Small intestine (tissue), 7 donors: ENCODE data around the gene ABCF1. TPM values are rescaled to one million over a fixed set of nuclear protein-coding genes. Genes with fewer than 3 reads are reported as not detected.
A peak's percentile ranks its signal among the peaks of the same experiment; 100 is the strongest.

Experiments used
- DNase-seq, 2 donors: peaks; one replicate each; pipeline versions ENCODE4 v3.0.0 to v3.0.0-alpha.2; 2013
- FAIRE-seq: peaks from 2 replicates; lab custom pipeline; 2012; peaks lifted over from hg19 to GRCh38; lab: Jason Lieb, UNC
- H3K27ac ChIP-seq, 3 donors: one replicate each; pipeline ENCODE4 v1.5.1; 2013; ENCODE audit warnings: low read length in 2 of 3, mild to moderate bottlenecking in 2 of 3, control low read depth in 1 of 3, inconsistent platforms in 1 of 3, low read depth in 1 of 3, moderate library complexity in 1 of 3
- H3K27me3 ChIP-seq, 3 donors: one replicate each; pipeline ENCODE4 v1.6.1; 2013; ENCODE audit warnings: low read length in 3 of 3, inconsistent platforms in 1 of 3; ENCODE audit not compliant: control insufficient read depth in 3 of 3, insufficient read depth in 3 of 3
- H3K36me3 ChIP-seq, 3 donors: one replicate each; pipeline ENCODE4 v1.6.1; 2013; ENCODE audit warnings: low read length in 3 of 3, inconsistent platforms in 1 of 3, low read depth in 1 of 3, mild to moderate bottlenecking in 1 of 3, moderate library complexity in 1 of 3; ENCODE audit not compliant: control insufficient read depth in 3 of 3, insufficient read depth in 2 of 3
- H3K4me1 ChIP-seq, 3 donors: one replicate each; pipeline ENCODE4 v1.6.1; 2013; ENCODE audit warnings: low read length in 2 of 3, inconsistent platforms in 1 of 3, low read depth in 1 of 3, mild to moderate bottlenecking in 1 of 3, moderate library complexity in 1 of 3; ENCODE audit not compliant: control insufficient read depth in 3 of 3, insufficient read depth in 2 of 3
- H3K4me3 ChIP-seq, 3 donors: one replicate each; pipeline ENCODE4 v1.5.1; 2013; ENCODE audit warnings: low read length in 3 of 3, control low read depth in 1 of 3, inconsistent platforms in 1 of 3, low read depth in 1 of 3, mild to moderate bottlenecking in 1 of 3, moderate library complexity in 1 of 3
- H3K9me3 ChIP-seq, 2 donors: one replicate each; pipeline ENCODE4 v1.6.1; 2013; ENCODE audit warnings: low read depth in 1 of 2, low read length in 1 of 2; ENCODE audit not compliant: control insufficient read depth in 2 of 2, insufficient read depth in 1 of 2
- WGBS, 3 donors: extraction: QIAGEN DNeasy Blood & Tissue Kit; methylation state at CpG; one replicate each; pipeline ENCODE4 v1.1.7; 2013; 5-methylcytosine and 5-hydroxymethylcytosine counted together
- polyA plus RNA-seq, 4 donors: library from polyadenylated mRNA; stranded (reverse) in 3 of 4; unstranded in 1 of 4; fragments of 200-250 nt in 3 of 4; fragments of 120-200 nt in 1 of 4; gene quantifications; one replicate each; pipeline versions ENCODE4 v1.2.1 to v1.2.3, GENCODE V29; 2013
- donor health status: healthy with polysubstance abuse.
- donor health status: control.
- donor health status: control.
- donor health status: Bipolar disorder and iron deficiency.
- donor health status: healthy.

The ABCF1 gene
- polyA plus RNA-seq, 4 donors, result 30.0 to 76.5 (median 38.8) TPM

- H3K27ac ChIP-seq, result peak overlapping the region in 2 of 3 donors; percentile 12 to 40
- peak; percentile 85 to 94 for DNase-seq
- H3K27me3 ChIP-seq, result peaks cover 0 to 2% (median 0%) of the 10 kb centered on the region in 3 donors
- FAIRE-seq, result no peak
- 11 to 12% (median 11%) methylated on average over 23 of the region's 23 CpGs for WGBS, 3 donors
- peaks cover 0 to 12% (median 4%) of the 10 kb centered on the region in 3 donors for H3K36me3 ChIP-seq
- peaks cover 0 to 2% (median 0%) of the 10 kb centered on the region in 3 donors for H3K4me1 ChIP-seq
- H3K9me3 ChIP-seq, result no peaks in the 10 kb centered on the region
- peak overlapping the region in 2 of 3 donors; percentile 37 to 42 for H3K4me3 ChIP-seq
Observed at GRCh38 chr6:30541515-30542403, 29.5 kb upstream of the ABCF1 start.

GRCh38 chr6:30542404-30542725, 28.9 kb upstream of the ABCF1 start:
- Histone ChIP-seq H3K27me3 (peaks cover 0 to 2% (median 0%) of the 10 kb centered on the region in 3 donors), H3K27ac (no peak overlapping the region), H3K36me3 (peaks cover 0 to 18% (median 9%) of the 10 kb centered on the region in 3 donors), H3K9me3 (no peaks in the 10 kb centered on the region), H3K4me1 (peaks cover 0 to 2% (median 0%) of the 10 kb centered on the region in 3 donors), H3K4me3 (no peak overlapping the region)
- FAIRE-seq, result no peak
- no peak for DNase-seq
- WGBS, 3 donors, result 13 to 29% (median 21%) methylated on average over 4 of the region's 4 CpGs

GRCh38 chr6:30542915-30543314, 28.3 kb upstream of the ABCF1 start:
- H3K36me3 ChIP-seq, result peaks cover 0 to 23% (median 9%) of the 10 kb centered on the region in 3 donors
- FAIRE-seq (no peak), DNase-seq (no peak)
- no peak overlapping the region for H3K4me3 ChIP-seq
- peaks cover 0 to 2% (median 0%) of the 10 kb centered on the region in 3 donors for H3K4me1 ChIP-seq
- H3K27ac ChIP-seq, result peak overlapping the region in 1 of 3 donors; percentile 9
- 54 to 73% (median 67%) methylated on average over 1 of the region's 1 CpG for WGBS, 3 donors
- peaks cover 0 to 2% (median 0%) of the 10 kb centered on the region in 3 donors for H3K27me3 ChIP-seq
- no peaks in the 10 kb centered on the region for H3K9me3 ChIP-seq

GRCh38 chr6:30543821-30544220, 27.4 kb upstream of the ABCF1 start:
- Histone ChIP-seq H3K27ac (no peak overlapping the region), H3K4me1 (peaks cover 0 to 2% (median 0%) of the 10 kb centered on the region in 3 donors), H3K4me3 (no peak overlapping the region), H3K9me3 (no peaks in the 10 kb centered on the region), H3K27me3 (peaks cover 0 to 2% (median 0%) of the 10 kb centered on the region in 3 donors), H3K36me3 (peaks cover 0 to 29% (median 9%) of the 10 kb centered on the region in 3 donors)
- no peak for FAIRE-seq
- DNase-seq, result no peak
- 80 to 92% (median 85%) methylated on average over 3 of the region's 3 CpGs for WGBS, 3 donors

DNA sequence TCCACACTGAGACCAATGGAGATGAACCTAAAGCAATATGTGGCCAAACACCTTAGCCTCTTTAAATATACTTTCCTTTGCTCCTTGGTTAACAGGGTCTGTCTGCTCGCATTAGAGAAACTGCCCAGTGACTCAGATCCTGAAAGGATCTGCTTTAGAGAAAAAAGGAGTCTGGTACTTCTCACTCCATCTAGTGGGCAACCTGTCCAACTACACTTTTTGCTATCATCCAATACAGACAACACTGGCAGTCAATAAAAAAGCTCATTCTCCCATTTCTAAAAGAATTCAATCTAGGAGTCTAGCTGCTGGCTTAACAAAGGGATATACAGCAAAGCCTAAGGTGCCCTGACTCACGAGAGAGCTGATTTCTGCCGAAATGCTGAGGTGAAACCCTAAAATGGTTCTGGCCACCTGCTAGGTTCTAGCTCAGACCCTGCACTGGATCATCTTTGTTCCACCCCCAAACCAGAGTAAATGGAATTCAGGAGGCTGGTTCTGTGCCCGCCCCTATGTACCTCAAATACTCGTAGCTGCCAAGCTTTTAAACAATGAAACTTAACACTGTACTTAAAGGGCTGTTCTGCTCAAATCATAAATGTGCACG, 26.5 kb upstream of the ABCF1 start:
- H3K4me1 ChIP-seq, result peaks cover 0 to 2% (median 0%) of the 10 kb centered on the region in 3 donors
- no peak overlapping the region for H3K4me3 ChIP-seq
- WGBS, 3 donors, result 36 to 38% (median 36%) methylated on average over 6 of the region's 6 CpGs
- peaks cover 0 to 2% (median 0%) of the 10 kb centered on the region in 3 donors for H3K27me3 ChIP-seq
- H3K27ac ChIP-seq, result no peak overlapping the region
- H3K36me3 ChIP-seq, result peaks cover 0 to 36% (median 9%) of the 10 kb centered on the region in 3 donors
- H3K9me3 ChIP-seq, result no peaks in the 10 kb centered on the region
- DNase-seq, result peak; percentile 51 to 58
- FAIRE-seq, result no peak

- WGBS, 3 donors, result 94 to 95% (median 95%) methylated on average over 6 of the region's 6 CpGs
- no peak for FAIRE-seq
- Histone ChIP-seq H3K9me3 (no peaks in the 10 kb centered on the region), H3K36me3 (peaks cover 0 to 53% (median 11%) of the 10 kb centered on the region in 3 donors), H3K4me1 (no peaks in the 10 kb centered on the region), H3K27ac (no peak overlapping the region), H3K4me3 (no peak overlapping the region), H3K27me3 (peaks cover 0 to under 1% (median 0%) of the 10 kb centered on the region in 3 donors)
- DNase-seq, result no peak
Observed at GRCh38 chr6:30547454-30547853, 23.8 kb upstream of the ABCF1 start.

GRCh38 chr6:30548375-30548774, 22.9 kb upstream of the ABCF1 start:
- Histone ChIP-seq H3K36me3 (peaks cover 0 to 62% (median 11%) of the 10 kb centered on the region in 3 donors), H3K4me1 (no peaks in the 10 kb centered on the region), H3K9me3 (no peaks in the 10 kb centered on the region), H3K27ac (no peak overlapping the region), H3K4me3 (no peak overlapping the region), H3K27me3 (no peaks in the 10 kb centered on the region)
- FAIRE-seq, result no peak
- no peak for DNase-seq
- 69 to 72% (median 69%) methylated on average over 2 of the region's 2 CpGs for WGBS, 3 donors

DNA sequence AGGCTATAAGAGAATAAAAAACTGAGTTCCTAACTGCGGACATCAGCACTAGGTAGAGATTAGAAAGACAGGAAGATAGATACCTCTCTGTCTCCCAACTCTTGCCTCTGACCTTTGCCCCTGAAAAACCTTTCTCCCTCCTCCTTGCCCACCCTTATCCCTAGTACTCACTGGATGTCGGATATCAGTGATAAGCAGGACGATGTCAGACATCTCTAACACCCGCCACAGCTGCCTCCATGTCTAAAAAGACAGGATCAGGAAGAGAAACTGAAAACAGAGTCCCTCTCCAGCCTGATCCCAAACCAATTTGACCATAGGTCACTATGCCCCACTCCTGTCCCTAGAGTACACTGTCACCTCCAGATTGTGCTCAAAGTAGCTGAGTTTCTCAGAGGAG, 16.8 kb upstream of the ABCF1 start:
- no peak for FAIRE-seq
- DNase-seq, result no peak
- H3K36me3 ChIP-seq, result peaks cover 0 to 35% (median 3%) of the 10 kb centered on the region in 3 donors
- no peaks in the 10 kb centered on the region for H3K27me3 ChIP-seq
- H3K9me3 ChIP-seq, result no peaks in the 10 kb centered on the region
- peaks cover 2 to 19% (median 3%) of the 10 kb centered on the region in 3 donors for H3K4me1 ChIP-seq
- no peak overlapping the region for H3K27ac ChIP-seq
- WGBS, 3 donors, result 57 to 81% (median 78%) methylated on average over 4 of the region's 4 CpGs
- no peak overlapping the region for H3K4me3 ChIP-seq
